ENCODE measurements around the gene WFIKKN2.

- TF ChIP-seq ZNF384 (IDR thresholded peaks at IDR 0.05) (no peak), FOXM1 (IDR thresholded peaks at IDR 0.05; ENCODE audit: borderline replicate concordance) (no peak), BHLHE40 (IDR thresholded peaks at IDR 0.05; ENCODE audit: borderline replicate concordance) (no peak), SP1 (IDR thresholded peaks at IDR 0.05) (no peak), TARDBP (IDR thresholded peaks at IDR 0.05) (no peak), SUZ12 (IDR thresholded peaks at IDR 0.05) (no peak), FOXK2 (IDR thresholded peaks at IDR 0.05) (no peak), LEF1 (IDR thresholded peaks at IDR 0.05; ENCODE audit: borderline replicate concordance) (no peak), NFRKB (IDR thresholded peaks at IDR 0.05) (no peak), PKNOX1 (IDR thresholded peaks at IDR 0.05) (no peak), HDGF (IDR thresholded peaks at IDR 0.05; ENCODE audit: borderline replicate concordance) (no peak), ARNT (IDR thresholded peaks at IDR 0.05) (no peak), ELF4 (IDR thresholded peaks at IDR 0.05) (no peak)
Observed at GRCh38 chr17:50883850-50884438, 48.6 kb downstream of the WFIKKN2 start.

Measured in HEK293T (cell line).